ENCODE measurements around the gene ZNF746. TPM values are rescaled to one million over a fixed set of nuclear protein-coding genes. Genes with fewer than 3 reads are reported as not detected.

ZNF746 gene
- total and polyA plus RNA-seq, 9 of the 15 experiments (the other 6 are each of a cell fraction or from before 2014, with no cell fraction given) = 1.7 to 31.6 (median 13.3) TPM

DNA sequence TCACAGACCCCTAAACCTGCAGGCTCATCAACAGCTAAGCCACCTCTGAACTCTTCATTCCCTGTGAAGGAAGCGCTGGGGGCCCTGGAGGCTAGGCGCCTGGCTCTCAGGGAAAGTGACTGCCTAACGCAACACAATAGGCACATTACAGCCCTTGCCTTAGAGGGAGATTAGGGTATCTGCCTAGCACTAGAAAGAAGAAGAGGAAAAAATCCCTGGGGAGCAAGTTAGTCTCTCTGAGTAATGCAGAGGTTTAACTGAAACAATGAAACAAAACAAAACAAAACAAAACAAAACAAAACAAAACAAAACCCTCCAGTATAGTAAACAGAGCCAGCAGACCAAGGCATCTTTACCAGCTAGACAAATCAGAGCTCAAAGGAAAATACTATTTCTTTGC lies 39.4 kb downstream of the ZNF746 start (continued):
- TF ChIP-seq, protein P1, sequence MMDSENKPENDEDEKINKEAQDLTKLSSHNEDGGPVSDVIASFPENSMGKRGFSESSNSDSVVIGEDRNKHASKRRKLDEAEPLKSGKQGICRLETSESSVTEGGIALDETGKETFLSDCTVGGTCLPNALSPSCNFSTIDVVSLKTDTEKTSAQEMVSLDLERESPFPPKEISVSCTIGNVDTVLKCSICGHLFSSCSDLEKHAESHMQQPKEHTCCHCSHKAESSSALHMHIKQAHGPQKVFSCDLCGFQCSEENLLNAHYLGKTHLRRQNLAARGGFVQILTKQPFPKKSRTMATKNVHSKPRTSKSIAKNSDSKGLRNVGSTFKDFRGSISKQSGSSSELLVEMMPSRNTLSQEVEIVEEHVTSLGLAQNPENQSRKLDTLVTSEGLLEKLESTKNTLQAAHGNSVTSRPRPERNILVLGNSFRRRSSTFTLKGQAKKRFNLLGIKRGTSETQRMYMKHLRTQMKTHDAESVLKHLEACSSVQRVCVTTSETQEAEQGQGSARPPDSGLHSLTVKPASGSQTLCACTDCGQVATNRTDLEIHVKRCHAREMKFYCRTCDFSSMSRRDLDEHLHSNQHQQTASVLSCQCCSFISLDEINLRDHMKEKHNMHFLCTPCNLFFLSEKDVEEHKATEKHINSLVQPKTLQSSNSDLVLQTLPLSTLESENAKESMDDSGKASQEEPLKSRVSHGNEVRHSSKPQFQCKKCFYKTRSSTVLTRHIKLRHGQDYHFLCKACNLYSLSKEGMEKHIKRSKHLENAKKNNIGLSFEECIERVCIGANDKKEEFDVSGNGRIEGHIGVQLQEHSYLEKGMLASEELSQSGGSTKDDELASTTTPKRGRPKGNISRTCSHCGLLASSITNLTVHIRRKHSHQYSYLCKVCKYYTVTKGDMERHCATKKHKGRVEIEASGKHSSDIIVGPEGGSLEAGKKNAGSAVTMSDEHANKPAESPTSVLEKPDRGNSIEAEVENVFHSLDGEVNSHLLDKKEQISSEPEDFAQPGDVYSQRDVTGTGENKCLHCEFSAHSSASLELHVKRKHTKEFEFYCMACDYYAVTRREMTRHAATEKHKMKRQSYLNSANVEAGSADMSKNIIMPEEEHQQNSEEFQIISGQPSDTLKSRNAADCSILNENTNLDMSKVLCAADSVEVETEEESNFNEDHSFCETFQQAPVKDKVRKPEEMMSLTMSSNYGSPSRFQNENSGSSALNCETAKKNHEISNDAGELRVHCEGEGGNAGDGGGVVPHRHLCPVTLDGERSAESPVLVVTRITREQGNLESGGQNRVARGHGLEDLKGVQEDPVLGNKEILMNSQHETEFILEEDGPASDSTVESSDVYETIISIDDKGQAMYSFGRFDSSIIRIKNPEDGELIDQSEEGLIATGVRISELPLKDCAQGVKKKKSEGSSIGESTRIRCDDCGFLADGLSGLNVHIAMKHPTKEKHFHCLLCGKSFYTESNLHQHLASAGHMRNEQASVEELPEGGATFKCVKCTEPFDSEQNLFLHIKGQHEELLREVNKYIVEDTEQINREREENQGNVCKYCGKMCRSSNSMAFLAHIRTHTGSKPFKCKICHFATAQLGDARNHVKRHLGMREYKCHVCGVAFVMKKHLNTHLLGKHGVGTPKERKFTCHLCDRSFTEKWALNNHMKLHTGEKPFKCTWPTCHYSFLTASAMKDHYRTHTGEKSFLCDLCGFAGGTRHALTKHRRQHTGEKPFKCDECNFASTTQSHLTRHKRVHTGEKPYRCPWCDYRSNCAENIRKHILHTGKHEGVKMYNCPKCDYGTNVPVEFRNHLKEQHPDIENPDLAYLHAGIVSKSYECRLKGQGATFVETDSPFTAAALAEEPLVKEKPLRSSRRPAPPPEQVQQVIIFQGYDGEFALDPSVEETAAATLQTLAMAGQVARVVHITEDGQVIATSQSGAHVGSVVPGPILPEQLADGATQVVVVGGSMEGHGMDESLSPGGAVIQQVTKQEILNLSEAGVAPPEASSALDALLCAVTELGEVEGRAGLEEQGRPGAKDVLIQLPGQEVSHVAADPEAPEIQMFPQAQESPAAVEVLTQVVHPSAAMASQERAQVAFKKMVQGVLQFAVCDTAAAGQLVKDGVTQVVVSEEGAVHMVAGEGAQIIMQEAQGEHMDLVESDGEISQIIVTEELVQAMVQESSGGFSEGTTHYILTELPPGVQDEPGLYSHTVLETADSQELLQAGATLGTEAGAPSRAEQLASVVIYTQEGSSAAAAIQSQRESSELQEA (IDR thresholded peaks at IDR 0.05; ENCODE audit: low read depth) = peak; percentile 27; the same call in 1 of the 2 replicates
- TF ChIP-seq EHMT2 (IDR thresholded peaks at IDR 0.05) = no peak
- TF ChIP-seq NCOA2 (IDR thresholded peaks at IDR 0.05; ENCODE audit: partially characterized antibody in 2 of 2) = no peak
- 0 out of 2 replicates have a peak, but pooled peaks have one; percentile 45 for TF ChIP-seq DNMT1 (IDR thresholded peaks at IDR 0.05)
- no peak for TF ChIP-seq ZNF232 (CRISPR knock-in tag; IDR thresholded peaks at IDR 0.05)
- peak; percentile 29 for TF ChIP-seq ARHGAP35 (IDR thresholded peaks at IDR 0.05; ENCODE audit: partially characterized antibody)
- no peak for TF ChIP-seq ZNF140 (CRISPR knock-in tag; IDR thresholded peaks at IDR 0.05)
- TF ChIP-seq HNRNPH1 (optimal IDR thresholded peaks at IDR 0.05; ENCODE audit: low read depth, low read length) = no peak
- TF ChIP-seq, protein P2, sequence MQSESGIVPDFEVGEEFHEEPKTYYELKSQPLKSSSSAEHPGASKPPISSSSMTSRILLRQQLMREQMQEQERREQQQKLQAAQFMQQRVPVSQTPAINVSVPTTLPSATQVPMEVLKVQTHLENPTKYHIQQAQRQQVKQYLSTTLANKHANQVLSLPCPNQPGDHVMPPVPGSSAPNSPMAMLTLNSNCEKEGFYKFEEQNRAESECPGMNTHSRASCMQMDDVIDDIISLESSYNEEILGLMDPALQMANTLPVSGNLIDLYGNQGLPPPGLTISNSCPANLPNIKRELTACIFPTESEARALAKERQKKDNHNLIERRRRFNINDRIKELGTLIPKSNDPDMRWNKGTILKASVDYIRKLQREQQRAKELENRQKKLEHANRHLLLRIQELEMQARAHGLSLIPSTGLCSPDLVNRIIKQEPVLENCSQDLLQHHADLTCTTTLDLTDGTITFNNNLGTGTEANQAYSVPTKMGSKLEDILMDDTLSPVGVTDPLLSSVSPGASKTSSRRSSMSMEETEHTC (IDR thresholded peaks at IDR 0.05) = no peak
- no peak for TF ChIP-seq SNRNP70 (optimal IDR thresholded peaks at IDR 0.05; ENCODE audit: low read depth, low read length)
- TF ChIP-seq, protein P3, sequence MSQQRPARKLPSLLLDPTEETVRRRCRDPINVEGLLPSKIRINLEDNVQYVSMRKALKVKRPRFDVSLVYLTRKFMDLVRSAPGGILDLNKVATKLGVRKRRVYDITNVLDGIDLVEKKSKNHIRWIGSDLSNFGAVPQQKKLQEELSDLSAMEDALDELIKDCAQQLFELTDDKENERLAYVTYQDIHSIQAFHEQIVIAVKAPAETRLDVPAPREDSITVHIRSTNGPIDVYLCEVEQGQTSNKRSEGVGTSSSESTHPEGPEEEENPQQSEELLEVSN (IDR thresholded peaks at IDR 0.05; ENCODE audit: borderline replicate concordance in 1 of 2, extremely low read depth in 1 of 2, insufficient read depth in 1 of 2, insufficient read length in 1 of 2, low read depth in 1 of 2, low read length in 1 of 2, poor library complexity in 1 of 2, severe bottlenecking in 1 of 2) = no peak
- no peak for TF ChIP-seq ZNF184 (CRISPR knock-in tag; IDR thresholded peaks at IDR 0.05)
- TF ChIP-seq SREBF1 (IDR thresholded peaks at IDR 0.05; ENCODE audit: borderline replicate concordance, low read depth, low read length) = no peak
- no peak for TF ChIP-seq BCL6 (CRISPR knock-in tag; IDR thresholded peaks at IDR 0.05)

Measured in K562 (cell line).